GM21515 (cell line): ENCODE measurements around the gene MUC4.

Experiments
- ATAC-seq: cut with Tn5 transposase; IDR thresholded peaks from one replicate; pipeline ENCODE4 v1.9.1; 2021; ENCODE audit not compliant: unreplicated experiment

Gene MUC4, protein sequence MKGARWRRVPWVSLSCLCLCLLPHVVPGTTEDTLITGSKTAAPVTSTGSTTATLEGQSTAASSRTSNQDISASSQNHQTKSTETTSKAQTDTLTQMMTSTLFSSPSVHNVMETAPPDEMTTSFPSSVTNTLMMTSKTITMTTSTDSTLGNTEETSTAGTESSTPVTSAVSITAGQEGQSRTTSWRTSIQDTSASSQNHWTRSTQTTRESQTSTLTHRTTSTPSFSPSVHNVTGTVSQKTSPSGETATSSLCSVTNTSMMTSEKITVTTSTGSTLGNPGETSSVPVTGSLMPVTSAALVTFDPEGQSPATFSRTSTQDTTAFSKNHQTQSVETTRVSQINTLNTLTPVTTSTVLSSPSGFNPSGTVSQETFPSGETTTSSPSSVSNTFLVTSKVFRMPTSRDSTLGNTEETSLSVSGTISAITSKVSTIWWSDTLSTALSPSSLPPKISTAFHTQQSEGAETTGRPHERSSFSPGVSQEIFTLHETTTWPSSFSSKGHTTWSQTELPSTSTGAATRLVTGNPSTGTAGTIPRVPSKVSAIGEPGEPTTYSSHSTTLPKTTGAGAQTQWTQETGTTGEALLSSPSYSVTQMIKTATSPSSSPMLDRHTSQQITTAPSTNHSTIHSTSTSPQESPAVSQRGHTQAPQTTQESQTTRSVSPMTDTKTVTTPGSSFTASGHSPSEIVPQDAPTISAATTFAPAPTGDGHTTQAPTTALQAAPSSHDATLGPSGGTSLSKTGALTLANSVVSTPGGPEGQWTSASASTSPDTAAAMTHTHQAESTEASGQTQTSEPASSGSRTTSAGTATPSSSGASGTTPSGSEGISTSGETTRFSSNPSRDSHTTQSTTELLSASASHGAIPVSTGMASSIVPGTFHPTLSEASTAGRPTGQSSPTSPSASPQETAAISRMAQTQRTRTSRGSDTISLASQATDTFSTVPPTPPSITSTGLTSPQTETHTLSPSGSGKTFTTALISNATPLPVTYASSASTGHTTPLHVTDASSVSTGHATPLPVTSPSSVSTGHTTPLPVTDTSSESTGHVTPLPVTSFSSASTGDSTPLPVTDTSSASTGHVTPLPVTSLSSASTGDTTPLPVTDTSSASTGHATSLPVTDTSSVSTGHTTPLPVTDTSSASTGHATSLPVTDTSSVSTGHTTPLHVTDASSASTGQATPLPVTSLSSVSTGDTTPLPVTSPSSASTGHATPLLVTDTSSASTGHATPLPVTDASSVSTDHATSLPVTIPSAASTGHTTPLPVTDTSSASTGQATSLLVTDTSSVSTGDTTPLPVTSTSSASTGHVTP (N-terminal part only)

DNA sequence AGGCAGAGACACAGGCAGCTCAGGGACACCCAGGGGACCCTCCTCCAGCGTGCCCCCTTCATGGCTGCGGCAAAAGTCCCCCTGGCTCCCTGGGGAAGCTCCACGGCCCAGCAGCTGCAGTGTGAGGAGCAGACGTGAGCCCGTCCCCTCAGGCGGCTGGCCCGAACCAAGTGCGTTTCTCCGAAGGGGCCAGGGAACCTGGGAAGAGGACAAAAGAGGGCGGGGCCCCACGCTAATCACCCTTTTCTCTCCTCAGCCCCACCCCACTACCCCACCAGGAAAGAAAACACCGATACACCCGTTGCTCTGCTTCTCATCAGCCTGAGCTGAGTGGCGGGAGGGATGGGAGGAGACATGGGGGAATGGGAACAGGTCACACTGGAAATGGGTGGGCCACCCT is at the start of gene MUC4:
Gene MUC4, minus strand, starts transcription at position 174 of the 400 bp plus-strand sequence. Its CDS starts 112 bp downstream, at position 62.
- ATAC-seq, result no peak

- no peak for ATAC-seq
Measured at GRCh38 chr3:195860456-195860855, 48.7 kb upstream of the MUC4 start.

DNA sequence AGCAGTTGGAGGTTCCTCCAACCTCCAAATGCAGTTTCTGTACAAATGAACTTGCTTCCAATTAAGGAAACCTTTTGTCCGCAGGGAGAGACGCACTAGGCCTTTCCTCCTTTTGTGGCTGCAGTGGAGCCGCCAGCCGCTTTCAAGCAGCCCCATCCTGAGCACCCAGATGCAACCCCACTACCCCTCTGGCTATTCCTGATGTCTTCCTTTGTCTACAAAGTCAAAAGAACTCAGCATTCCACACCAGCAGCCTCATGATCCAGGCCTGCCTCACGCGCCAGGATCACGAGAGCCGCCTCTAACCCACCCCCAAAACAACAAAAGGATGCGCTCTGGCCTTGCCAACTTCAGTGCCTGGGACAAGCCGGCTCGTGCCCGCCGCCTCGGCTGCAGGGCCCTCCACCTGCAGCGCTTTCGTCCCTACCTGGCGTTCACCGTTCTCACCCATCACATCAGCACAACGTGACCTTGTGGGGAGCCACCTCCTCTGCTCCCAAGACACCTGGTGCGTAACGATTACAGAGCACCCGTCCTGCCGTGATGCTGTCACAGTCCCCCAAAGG is 48.2 kb upstream of the MUC4 start:
- ATAC-seq, result no peak

GRCh38 chr3:195859061-195859845 is 47.5 kb upstream of the MUC4 start:
- no peak for ATAC-seq

- no peak for ATAC-seq
Measured at GRCh38 chr3:195856410-195857084, 44.8 kb upstream of the MUC4 start.

GRCh38 chr3:195855471-195856409 is 44.0 kb upstream of the MUC4 start:
- ATAC-seq, result no peak

DNA sequence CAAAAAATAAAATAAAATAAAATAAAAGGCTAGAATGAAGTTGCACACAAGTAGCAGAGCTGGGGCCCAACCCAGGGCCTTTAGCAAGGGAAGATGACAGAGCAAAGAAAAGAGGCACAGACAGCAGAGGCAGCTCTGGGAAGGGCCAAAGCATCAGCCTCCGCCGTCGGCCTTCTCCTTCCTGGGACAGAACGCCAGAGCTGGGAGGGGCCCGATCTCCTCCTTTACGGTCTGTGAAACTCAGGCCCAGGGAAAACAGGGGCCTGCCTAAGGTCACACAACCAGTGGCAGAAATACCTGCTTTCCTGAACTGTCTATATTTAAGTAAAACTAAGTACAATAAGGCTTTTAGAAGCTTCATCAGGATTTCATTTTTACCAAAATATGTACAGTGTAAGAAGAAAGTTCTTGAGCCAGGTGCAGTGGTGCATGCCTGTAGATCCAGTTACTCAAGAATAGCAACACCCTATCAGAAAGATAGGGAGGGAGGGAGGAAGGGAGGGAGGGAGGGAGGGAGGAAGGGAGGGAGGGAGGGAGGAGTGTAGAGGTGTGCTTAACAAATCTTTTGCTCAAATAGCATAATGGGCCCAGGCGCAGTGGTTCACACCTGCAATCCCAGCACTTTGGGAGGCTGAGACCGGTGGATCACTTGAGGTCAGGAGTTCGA is 43.0 kb upstream of the MUC4 start:
- no peak for ATAC-seq

GRCh38 chr3:195853996-195854395 is 42.3 kb upstream of the MUC4 start:
- no peak for ATAC-seq

- ATAC-seq, result no peak
Measured at GRCh38 chr3:195853036-195853435, 41.3 kb upstream of the MUC4 start.

DNA sequence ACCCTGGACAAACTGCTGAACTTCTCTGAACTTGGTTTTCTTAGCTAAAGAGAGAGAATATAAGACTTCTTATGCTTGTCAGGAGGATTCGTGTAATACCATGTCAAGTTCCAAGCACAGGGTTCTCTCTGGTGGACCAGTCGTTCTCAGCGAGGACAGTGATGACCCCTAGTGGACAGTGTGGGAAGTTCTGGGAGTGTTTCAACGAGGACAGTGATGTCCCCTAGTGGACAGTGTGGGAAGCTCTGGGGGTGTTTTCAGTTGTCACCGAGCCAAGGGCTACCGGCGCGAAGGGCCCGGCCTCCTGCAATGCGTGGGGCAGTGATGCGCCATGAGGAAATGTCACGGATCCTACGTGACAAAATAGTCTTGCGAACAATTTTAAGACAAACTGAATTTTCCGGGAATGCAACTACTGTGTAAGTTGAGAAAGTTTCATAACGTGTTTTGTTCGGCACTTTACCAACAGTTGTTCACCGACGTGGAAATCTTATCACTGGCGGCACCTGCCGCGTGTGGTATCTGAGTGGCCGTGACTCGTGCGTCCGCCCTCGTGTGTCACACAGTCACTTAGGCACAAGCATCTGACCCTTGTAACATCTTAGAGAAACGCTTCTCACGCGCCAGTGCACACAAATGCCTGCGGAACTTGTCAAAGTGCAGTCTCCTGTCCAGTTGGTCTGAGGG is 39.3 kb upstream of the MUC4 start:
- peak; percentile 86 for ATAC-seq

- ATAC-seq, result no peak
Measured at GRCh38 chr3:195849322-195850074, 37.8 kb upstream of the MUC4 start.

DNA sequence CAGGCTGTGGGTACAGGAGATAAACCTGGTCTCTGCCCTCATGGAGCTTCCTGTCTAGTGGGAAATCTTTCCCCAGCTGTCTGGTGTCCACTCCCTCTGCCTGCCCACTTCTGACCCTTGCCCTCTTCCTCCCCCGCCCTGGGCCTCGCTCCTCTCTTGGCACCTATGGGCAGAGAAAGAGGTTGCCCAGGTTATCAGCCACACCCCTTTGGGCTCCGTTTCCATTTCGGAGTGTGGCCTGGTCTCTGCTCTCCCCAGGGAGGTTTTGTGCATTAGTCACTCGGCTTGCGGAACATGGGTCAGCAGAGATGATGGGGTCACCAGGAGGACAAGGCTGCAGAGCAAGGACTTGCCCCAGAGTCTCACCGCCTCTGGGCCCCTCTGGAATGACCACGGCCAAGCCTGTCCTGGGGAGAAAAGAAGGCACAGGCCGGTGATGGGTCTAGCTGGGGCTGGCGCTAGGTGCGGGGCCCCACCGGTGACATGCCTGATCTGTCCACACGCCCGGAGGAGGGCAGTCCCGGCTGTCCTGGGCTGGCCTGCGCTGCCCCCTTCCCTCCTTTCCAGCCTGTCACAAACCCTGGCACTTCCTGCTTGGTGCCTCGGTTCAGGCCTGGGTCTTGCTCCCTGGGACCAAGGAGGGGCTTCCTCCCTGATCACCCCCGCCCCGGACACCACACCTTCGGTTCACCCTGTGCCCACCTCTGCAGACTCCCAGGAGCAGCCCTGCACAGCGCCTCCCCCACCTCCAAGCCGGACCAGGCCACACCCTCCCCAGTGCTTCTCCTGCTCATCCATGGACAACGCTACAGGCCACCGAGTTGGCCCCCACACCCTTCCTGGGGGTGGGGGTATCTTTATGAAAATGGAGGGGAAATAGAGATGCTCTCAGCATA is 35.6 kb upstream of the MUC4 start:
- ATAC-seq, result no peak

GRCh38 chr3:195845483-195845882 is 33.8 kb upstream of the MUC4 start:
- ATAC-seq, result no peak

- ATAC-seq, result no peak
Measured at GRCh38 chr3:195844671-195845218, 33.0 kb upstream of the MUC4 start.
